ENCODE results near the gene NAA35. TPM values are rescaled to one million over a fixed set of nuclear protein-coding genes. Genes with fewer than 3 reads are reported as not detected.
A peak's percentile ranks its signal among the peaks of the same experiment; 100 is the strongest.

NAA35 gene
- total RNA-seq, 4 donors from 2014 or later, result 18.8 to 27.9 (median 22.2) TPM

- Histone ChIP-seq H3K9me3 (no peaks in the 10 kb centered on the region), H3K27ac (no peak overlapping the region), H3K4me1 (no peaks in the 10 kb centered on the region), H3K4me3 (no peak overlapping the region), H3K36me3 (peaks cover 0 to 13% (median 0%) of the 10 kb centered on the region in 3 donors), H3K27me3 (no peaks in the 10 kb centered on the region)
- TF ChIP-seq POLR2A (IDR thresholded peaks at IDR 0.05) (no peak), EP300 (IDR thresholded peaks at IDR 0.05) (no peak)
- TF ChIP-seq, protein P1, sequence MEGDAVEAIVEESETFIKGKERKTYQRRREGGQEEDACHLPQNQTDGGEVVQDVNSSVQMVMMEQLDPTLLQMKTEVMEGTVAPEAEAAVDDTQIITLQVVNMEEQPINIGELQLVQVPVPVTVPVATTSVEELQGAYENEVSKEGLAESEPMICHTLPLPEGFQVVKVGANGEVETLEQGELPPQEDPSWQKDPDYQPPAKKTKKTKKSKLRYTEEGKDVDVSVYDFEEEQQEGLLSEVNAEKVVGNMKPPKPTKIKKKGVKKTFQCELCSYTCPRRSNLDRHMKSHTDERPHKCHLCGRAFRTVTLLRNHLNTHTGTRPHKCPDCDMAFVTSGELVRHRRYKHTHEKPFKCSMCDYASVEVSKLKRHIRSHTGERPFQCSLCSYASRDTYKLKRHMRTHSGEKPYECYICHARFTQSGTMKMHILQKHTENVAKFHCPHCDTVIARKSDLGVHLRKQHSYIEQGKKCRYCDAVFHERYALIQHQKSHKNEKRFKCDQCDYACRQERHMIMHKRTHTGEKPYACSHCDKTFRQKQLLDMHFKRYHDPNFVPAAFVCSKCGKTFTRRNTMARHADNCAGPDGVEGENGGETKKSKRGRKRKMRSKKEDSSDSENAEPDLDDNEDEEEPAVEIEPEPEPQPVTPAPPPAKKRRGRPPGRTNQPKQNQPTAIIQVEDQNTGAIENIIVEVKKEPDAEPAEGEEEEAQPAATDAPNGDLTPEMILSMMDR (IDR thresholded peaks at IDR 0.05), result no peak
- 86% methylated on average over 13 of the region's 13 CpGs for WGBS, 2 donors
- no peak for DNase-seq (ENCODE audit: low spot score in 2 of 2)
Observed at GRCh38 chr9:86057491-86057890, 116.5 kb downstream of the NAA35 start.

GRCh38 chr9:86061972-86062739 lies 121.2 kb downstream of the NAA35 start:
- peaks cover 0 to 14% (median 0%) of the 10 kb centered on the region in 3 donors for H3K36me3 ChIP-seq

DNA sequence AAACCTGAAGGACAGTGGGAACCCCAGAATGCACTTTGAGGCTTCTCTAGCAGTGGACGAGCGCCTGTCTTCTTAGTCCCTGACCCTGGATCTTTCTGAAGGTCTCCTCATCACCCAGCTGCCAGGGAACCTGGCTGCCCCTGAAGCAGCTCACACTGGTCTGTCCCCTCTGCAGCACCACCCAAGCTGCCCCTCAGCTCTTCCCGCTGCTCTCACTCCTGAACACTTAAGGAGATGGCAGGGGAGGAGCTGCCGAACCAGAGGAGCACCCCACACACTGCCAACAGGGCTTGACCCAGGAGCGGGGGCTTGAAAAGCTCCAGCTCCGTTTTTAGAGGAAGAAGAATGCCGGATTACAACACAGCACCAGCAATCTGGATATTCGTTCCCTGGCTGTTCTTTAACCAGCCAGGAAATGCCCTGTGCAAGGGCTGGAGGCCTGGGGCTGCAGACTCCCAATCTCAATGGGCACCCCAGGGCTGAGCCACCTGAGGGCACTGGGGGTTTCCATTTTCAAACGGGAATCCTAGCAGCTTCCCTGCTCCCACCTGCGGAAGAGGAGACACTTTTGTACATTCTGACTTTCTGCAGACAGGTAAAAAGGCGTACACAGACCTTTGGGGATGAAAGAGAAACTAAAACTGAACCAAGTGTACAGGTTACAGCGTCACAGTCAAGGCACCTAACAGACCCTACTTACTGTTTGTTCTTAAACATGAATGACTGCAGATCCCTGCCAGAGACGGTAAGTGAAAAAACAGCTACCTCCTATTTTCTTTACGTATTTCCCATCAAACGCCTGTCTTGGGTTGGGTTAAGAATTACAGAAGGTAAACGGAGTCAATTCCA lies 122.1 kb downstream of the NAA35 start:
- Histone ChIP-seq H3K9me3 (no peaks in the 10 kb centered on the region), H3K27me3 (no peaks in the 10 kb centered on the region), H3K27ac (peak overlapping the region in 1 of 4 donors; percentile 7), H3K4me1 (no peaks in the 10 kb centered on the region), H3K36me3 (peaks cover 0 to 14% (median 0%) of the 10 kb centered on the region in 3 donors), H3K4me3 (no peak overlapping the region)
- DNase-seq (ENCODE audit: low spot score in 2 of 2), result no peak
- WGBS, 2 donors, result 84 to 85% methylated on average over 15 to 16 of the region's 16 CpGs
- TF ChIP-seq EP300 (IDR thresholded peaks at IDR 0.05) (no peak), POLR2A (IDR thresholded peaks at IDR 0.05) (no peak)
- TF ChIP-seq, protein P1 (IDR thresholded peaks at IDR 0.05), result no peak

More at GRCh38 chr9:86061972-86062739, 121.2 kb downstream of the NAA35 start:
- no peak for TF ChIP-seq EP300 (IDR thresholded peaks at IDR 0.05)
- TF ChIP-seq, protein P1 (IDR thresholded peaks at IDR 0.05), result no peak
- no peak for TF ChIP-seq POLR2A (IDR thresholded peaks at IDR 0.05)
- H3K27ac ChIP-seq, result no peak overlapping the region
- no peaks in the 10 kb centered on the region for H3K9me3 ChIP-seq
- H3K4me1 ChIP-seq, result no peaks in the 10 kb centered on the region
- no peaks in the 10 kb centered on the region for H3K27me3 ChIP-seq
- no peak for DNase-seq (ENCODE audit: low spot score in 2 of 2)
- no peak overlapping the region for H3K4me3 ChIP-seq
- WGBS, 2 donors, result 89% methylated on average over 9 to 11 of the region's 11 CpGs

DNA sequence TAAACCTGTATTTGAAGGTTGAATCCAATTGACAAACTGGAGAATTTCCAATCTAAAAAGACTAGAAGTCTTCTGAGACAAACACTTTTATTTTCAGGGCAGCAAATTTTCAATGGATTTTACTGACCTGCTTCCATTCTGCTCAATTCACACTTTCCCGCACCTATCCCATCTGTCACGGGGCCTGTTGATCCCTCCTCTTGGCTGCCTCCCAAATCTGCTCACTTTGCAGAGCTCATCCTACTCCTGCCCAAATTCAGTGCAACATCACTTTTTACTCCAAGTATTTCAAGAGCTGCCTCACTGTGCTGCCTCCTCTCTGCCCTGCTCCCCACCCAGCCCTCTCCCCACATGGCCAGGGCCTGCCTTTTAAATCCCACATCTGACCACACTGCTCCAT lies 123.3 kb downstream of the NAA35 start:
- Histone ChIP-seq H3K27ac (no peak overlapping the region), H3K27me3 (no peaks in the 10 kb centered on the region), H3K4me1 (no peaks in the 10 kb centered on the region), H3K36me3 (peaks cover 0 to 7% (median 0%) of the 10 kb centered on the region in 3 donors), H3K4me3 (no peak overlapping the region), H3K9me3 (no peaks in the 10 kb centered on the region)
- no peak for DNase-seq (ENCODE audit: low spot score in 2 of 2)
- 68 to 80% methylated on average over 2 of the region's 2 CpGs for WGBS, 2 donors
- TF ChIP-seq, protein P1 (IDR thresholded peaks at IDR 0.05), result no peak
- no peak for TF ChIP-seq POLR2A (IDR thresholded peaks at IDR 0.05)
- no peak for TF ChIP-seq EP300 (IDR thresholded peaks at IDR 0.05)

Measured in tibial nerve (tissue), 4 donors.